Muscle layer of colon (tissue), 2 donors: ENCODE measurements around the gene NKAIN2.

Experiments used
- H3K27ac ChIP-seq: one replicate; pipeline ENCODE4 v1.7.0; 2013; ENCODE audit warnings: low read depth, mild to moderate bottlenecking, low read length, moderate library complexity
- H3K27me3 ChIP-seq, 2 donors: one replicate each; pipeline ENCODE4 v1.7.0; 2013; ENCODE audit warnings: low read length in 2 of 2, mild to moderate bottlenecking in 2 of 2; ENCODE audit not compliant: insufficient read depth in 2 of 2, control insufficient read depth in 1 of 2
- H3K36me3 ChIP-seq: one replicate; pipeline ENCODE4 v1.7.0; 2013; ENCODE audit warnings: mild to moderate bottlenecking, low read length; ENCODE audit not compliant: insufficient read depth
- H3K4me1 ChIP-seq: one replicate; pipeline ENCODE4 v1.7.0; 2013; ENCODE audit warnings: mild to moderate bottlenecking, low read length; ENCODE audit not compliant: insufficient read depth
- H3K4me3 ChIP-seq, 2 donors: one replicate each; pipeline ENCODE4 v1.7.0; 2013; ENCODE audit warnings: low read length in 2 of 2, low read depth in 1 of 2, mild to moderate bottlenecking in 1 of 2, moderate library complexity in 1 of 2
- H3K9ac ChIP-seq: one replicate; pipeline ENCODE4 v1.7.0; 2013; ENCODE audit warnings: low read length
- H3K9me3 ChIP-seq: one replicate; pipeline ENCODE4 v1.7.0; 2013; ENCODE audit warnings: mild to moderate bottlenecking, low read length
- donor health status: abdominal sarcoma.
- donor health status: Adenocarcinoma of cecum.

NKAIN2 gene

GRCh38 chr6:124795643-124796463 is 992.2 kb downstream of the NKAIN2 start:
- no peaks in the 10 kb centered on the region for H3K36me3 ChIP-seq
- no peaks in the 10 kb centered on the region for H3K4me1 ChIP-seq
- no peaks in the 10 kb centered on the region for H3K27me3 ChIP-seq
- H3K9ac ChIP-seq = no peak overlapping the region
- no peak overlapping the region for H3K27ac ChIP-seq
- no peak overlapping the region for H3K4me3 ChIP-seq
- H3K9me3 ChIP-seq = no peaks in the 10 kb centered on the region

GRCh38 chr6:124796464-124796970 is 992.9 kb downstream of the NKAIN2 start:
- Histone ChIP-seq H3K27me3 (no peaks in the 10 kb centered on the region), H3K27ac (no peak overlapping the region), H3K9me3 (no peaks in the 10 kb centered on the region), H3K4me1 (no peaks in the 10 kb centered on the region), H3K36me3 (no peaks in the 10 kb centered on the region), H3K4me3 (no peak overlapping the region), H3K9ac (no peak overlapping the region)

GRCh38 chr6:124797224-124797623 is 993.6 kb downstream of the NKAIN2 start:
- Histone ChIP-seq H3K9me3 (no peaks in the 10 kb centered on the region), H3K27me3 (no peaks in the 10 kb centered on the region), H3K4me1 (no peaks in the 10 kb centered on the region), H3K36me3 (no peaks in the 10 kb centered on the region), H3K9ac (no peak overlapping the region), H3K27ac (no peak overlapping the region), H3K4me3 (no peak overlapping the region)

- no peaks in the 10 kb centered on the region for H3K9me3 ChIP-seq
- no peak overlapping the region for H3K9ac ChIP-seq
- no peak overlapping the region for H3K27ac ChIP-seq
- no peaks in the 10 kb centered on the region for H3K27me3 ChIP-seq
- H3K4me3 ChIP-seq = no peak overlapping the region
- H3K36me3 ChIP-seq = no peaks in the 10 kb centered on the region
- no peaks in the 10 kb centered on the region for H3K4me1 ChIP-seq
These were observed 995.4 kb downstream of the NKAIN2 start for GRCh38 chr6:124798942-124799496.

- H3K36me3 ChIP-seq = no peaks in the 10 kb centered on the region
These were observed 996.0 kb downstream of the NKAIN2 start for GRCh38 chr6:124799638-124800037.

GRCh38 chr6:124800222-124800621 is 996.6 kb downstream of the NKAIN2 start:
- H3K27ac ChIP-seq = no peak overlapping the region
- no peak overlapping the region for H3K4me3 ChIP-seq
- no peaks in the 10 kb centered on the region for H3K9me3 ChIP-seq
- H3K36me3 ChIP-seq = no peaks in the 10 kb centered on the region
- no peak overlapping the region for H3K9ac ChIP-seq
- H3K4me1 ChIP-seq = no peaks in the 10 kb centered on the region
- H3K27me3 ChIP-seq = no peaks in the 10 kb centered on the region

More at GRCh38 chr6:124799638-124800037, 996.0 kb downstream of the NKAIN2 start:
- H3K9ac ChIP-seq = no peak overlapping the region
- H3K27me3 ChIP-seq = no peaks in the 10 kb centered on the region
- H3K9me3 ChIP-seq = no peaks in the 10 kb centered on the region
- H3K4me3 ChIP-seq = no peak overlapping the region
- no peak overlapping the region for H3K27ac ChIP-seq
- no peaks in the 10 kb centered on the region for H3K4me1 ChIP-seq

GRCh38 chr6:124812067-124812466 is 1008.4 kb downstream of the NKAIN2 start:
- Histone ChIP-seq H3K4me1 (no peaks in the 10 kb centered on the region), H3K27me3 (no peaks in the 10 kb centered on the region), H3K27ac (no peak overlapping the region), H3K36me3 (no peaks in the 10 kb centered on the region), H3K4me3 (no peak overlapping the region), H3K9me3 (no peaks in the 10 kb centered on the region), H3K9ac (no peak overlapping the region)

GRCh38 chr6:124819346-124819745 is 1015.7 kb downstream of the NKAIN2 start:
- no peaks in the 10 kb centered on the region for H3K27me3 ChIP-seq

GRCh38 chr6:124822204-124822613 is 1018.5 kb downstream of the NKAIN2 start:
- H3K4me3 ChIP-seq = no peak overlapping the region
- H3K36me3 ChIP-seq = no peaks in the 10 kb centered on the region
- no peak overlapping the region for H3K27ac ChIP-seq
- H3K9me3 ChIP-seq = no peaks in the 10 kb centered on the region
- H3K27me3 ChIP-seq = no peaks in the 10 kb centered on the region
- H3K9ac ChIP-seq = no peak overlapping the region
- peaks cover 19% of the 10 kb centered on the region for H3K4me1 ChIP-seq

More at GRCh38 chr6:124819346-124819745, 1015.7 kb downstream of the NKAIN2 start:
- Histone ChIP-seq H3K9ac (no peak overlapping the region), H3K9me3 (no peaks in the 10 kb centered on the region), H3K4me3 (no peak overlapping the region), H3K27ac (no peak overlapping the region), H3K4me1 (peaks cover 18% of the 10 kb centered on the region), H3K36me3 (no peaks in the 10 kb centered on the region)

GRCh38 chr6:124822721-124823120 is 1019.1 kb downstream of the NKAIN2 start:
- H3K36me3 ChIP-seq = no peaks in the 10 kb centered on the region
- no peaks in the 10 kb centered on the region for H3K27me3 ChIP-seq
- H3K4me3 ChIP-seq = no peak overlapping the region

GRCh38 chr6:124823240-124824111 is 1019.8 kb downstream of the NKAIN2 start:
- H3K4me3 ChIP-seq = peak overlapping the region in 1 of 2 donors; percentile 19
- peaks cover 19% of the 10 kb centered on the region for H3K4me1 ChIP-seq
- H3K27me3 ChIP-seq = no peaks in the 10 kb centered on the region
- no peak overlapping the region for H3K9ac ChIP-seq
- no peaks in the 10 kb centered on the region for H3K9me3 ChIP-seq
- H3K36me3 ChIP-seq = no peaks in the 10 kb centered on the region
- H3K27ac ChIP-seq = peak overlapping the region; percentile 10

More at GRCh38 chr6:124822721-124823120, 1019.1 kb downstream of the NKAIN2 start:
- Histone ChIP-seq H3K9ac (no peak overlapping the region), H3K9me3 (no peaks in the 10 kb centered on the region), H3K27ac (peak overlapping the region; percentile 10), H3K4me1 (peaks cover 19% of the 10 kb centered on the region)
